Measurements from ENCODE around the gene FOXM1. TPM values are rescaled to one million over a fixed set of nuclear protein-coding genes. Genes with fewer than 3 reads are reported as not detected.
"Not testable (repeated sequence)": the region's sequence is repeated elsewhere in the genome, so short reads cannot be mapped to it uniquely, and the experiment has no call there.

The FOXM1 gene
- total and polyA plus RNA-seq, 2 of the 13 experiments (the other 11 are each of a cell fraction or from before 2014, with no cell fraction given) = 17.1 to 25.9 TPM

DNA sequence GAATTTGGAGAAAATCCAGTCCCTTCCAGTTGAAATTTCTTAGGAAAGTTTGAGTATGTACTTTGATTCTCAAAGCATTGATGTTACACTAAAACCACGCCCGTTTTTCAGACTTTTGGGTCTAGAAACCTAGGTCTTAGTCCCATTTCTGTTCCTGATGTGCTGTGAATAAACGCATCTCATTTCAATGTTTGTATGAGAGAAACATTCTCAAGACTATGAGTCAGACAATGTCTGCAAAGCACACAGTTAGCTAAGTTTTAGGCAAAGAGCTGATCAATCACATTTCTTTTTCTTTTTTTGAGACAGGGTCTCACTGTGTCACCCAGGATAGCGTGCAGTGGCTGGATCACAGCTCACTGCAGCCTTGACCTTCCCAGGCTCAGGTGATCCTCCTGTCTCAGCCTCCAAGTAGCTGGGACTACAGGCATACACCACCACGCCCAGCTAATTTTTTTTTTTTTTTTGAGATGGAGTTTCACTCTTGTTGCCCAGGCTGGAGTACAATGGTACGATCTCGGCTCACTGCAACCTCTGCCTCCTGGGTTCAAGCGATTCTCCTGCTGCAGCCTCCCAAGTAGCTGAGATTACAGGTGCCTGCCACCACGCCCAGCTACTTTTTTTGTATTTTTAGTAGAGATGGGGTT is 7.9 kb downstream of the FOXM1 start:
- intact Hi-C loops (cut with micrococcal nuclease; ENCODE audit: unreplicated experiment); H3K27me3 ChIP-seq (ENCODE audit: control insufficient read depth in 1 of 2, insufficient read depth in 2 of 2, low read length in 2 of 2); H3K4me1 ChIP-seq (ENCODE audit: insufficient read depth, low read length); H3K27ac ChIP-seq (ENCODE audit: extremely low read length, insufficient read depth, low read length); H3K4me2 ChIP-seq (ENCODE audit: low read depth, low read length); H3K9ac ChIP-seq (ENCODE audit: insufficient read depth, low read depth, low read length); FAIRE-seq; BruUV-seq (replicated peaks); CTCF ChIA-PET (ENCODE audit: low intra/inter-chr PET ratio, low total read pairs); H2AFZ ChIP-seq (ENCODE audit: low read length); H3K9me3 ChIP-seq (ENCODE audit: low read length); H3K4me3 ChIP-seq (replicated peaks in 1 of 3; ENCODE audit: insufficient read depth in 1 of 3, low read depth in 2 of 3, low read length in 3 of 3); H3K79me2 ChIP-seq (ENCODE audit: insufficient read depth, low read length); POLR2A ChIA-PET; in situ Hi-C loops (cut with HindIII; ENCODE audit: extremely low pct_ligation_motif_present, low pct_unique_long_range_greater_than_20kb); DNase-seq (ENCODE audit: low spot score); ATAC-seq; H4K20me1 ChIP-seq (ENCODE audit: insufficient read depth, low read length): not testable (repeated sequence)
- WGBS (ENCODE audit: low lambda C conversion rate) = 96% methylated on average over 9 of the region's 9 CpGs
- H3K36me3 ChIP-seq (replicated peaks in 1 of 2; ENCODE audit: control insufficient read depth in 1 of 2, insufficient read depth in 2 of 2, low read length in 2 of 2) = peaks cover 33 to 72% of the 10 kb centered on the region in 2 experiments; a peak in 4 of 5 replicates

DNA sequence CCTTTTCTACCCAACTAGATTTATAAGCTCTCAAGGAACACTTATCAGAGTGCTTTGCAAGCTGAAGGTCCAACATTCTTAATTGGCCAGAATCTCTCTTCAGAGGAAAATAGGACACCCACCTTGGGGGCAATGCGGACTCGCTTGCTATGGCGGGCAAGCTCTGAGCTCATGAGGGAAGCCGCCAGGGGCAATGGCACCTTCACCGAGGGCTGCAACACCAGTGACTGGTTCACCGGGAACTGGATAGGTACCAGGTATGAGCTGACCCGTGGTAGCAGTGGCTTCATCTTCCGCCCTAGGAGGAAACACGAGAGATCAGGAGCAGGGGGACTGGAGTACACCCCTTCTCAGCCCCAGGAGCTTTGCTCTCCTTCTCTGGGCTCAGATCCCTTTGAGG is 12.8 kb downstream of the FOXM1 start:
- CTCF ChIA-PET (ENCODE audit: low intra/inter-chr PET ratio, low total read pairs) = no interaction called here
- no TSS peak for BruUV-seq (replicated peaks)
- FAIRE-seq (no peak), DNase-seq (ENCODE audit: low spot score) (no peak), ATAC-seq (no peak)
- no peak overlapping the region for H3K4me2 ChIP-seq (ENCODE audit: low read depth, low read length)
- H3K9me3 ChIP-seq (ENCODE audit: low read length) = no peaks in the 10 kb centered on the region
- no peaks in the 10 kb centered on the region for H4K20me1 ChIP-seq (ENCODE audit: insufficient read depth, low read length)
- WGBS (ENCODE audit: low lambda C conversion rate) = 95% methylated on average over 7 of the region's 9 CpGs
- H3K27me3 ChIP-seq (ENCODE audit: control insufficient read depth in 1 of 2, insufficient read depth in 2 of 2, low read length in 2 of 2) = no peaks in the 10 kb centered on the region
- H3K4me3 ChIP-seq (replicated peaks in 1 of 3; ENCODE audit: insufficient read depth in 1 of 3, low read depth in 2 of 3, low read length in 3 of 3) = no peak overlapping the region
- H3K79me2 ChIP-seq (ENCODE audit: insufficient read depth, low read length) = no peaks in the 10 kb centered on the region
- POLR2A ChIA-PET = interaction anchor here (0.9 kb wide), 1 partner anchor 13 kb away, joined by 3 read pairs; the partner anchor contains the start of genes FOXM1 and RHNO1
- no peak overlapping the region for H3K9ac ChIP-seq (ENCODE audit: insufficient read depth, low read depth, low read length)
- H3K36me3 ChIP-seq (replicated peaks in 1 of 2; ENCODE audit: control insufficient read depth in 1 of 2, insufficient read depth in 2 of 2, low read length in 2 of 2) = peaks cover 30 to 77% of the 10 kb centered on the region in 2 experiments
- in situ Hi-C loops (cut with HindIII; ENCODE audit: extremely low pct_ligation_motif_present, low pct_unique_long_range_greater_than_20kb) = no loop called here
- intact Hi-C loops (cut with micrococcal nuclease; ENCODE audit: unreplicated experiment) = no loop called here
- no peak overlapping the region for H3K27ac ChIP-seq (ENCODE audit: extremely low read length, insufficient read depth, low read length)
- no peaks in the 10 kb centered on the region for H3K4me1 ChIP-seq (ENCODE audit: insufficient read depth, low read length)
- H2AFZ ChIP-seq (ENCODE audit: low read length) = no peak overlapping the region
- TF ChIP-seq ZNF296 (CRISPR knock-in tag; conservative IDR thresholded peaks at IDR 0.05) (no peak), ZMYM4 (CRISPR knock-in tag; IDR thresholded peaks at IDR 0.05) (no peak), PHF8 (CRISPR knock-in tag; IDR thresholded peaks at IDR 0.05) (no peak), MAZ (IDR thresholded peaks at IDR 0.05; ENCODE audit: borderline replicate concordance, low read depth, low read length) (no peak), MAZ (CRISPR knock-in tag; IDR thresholded peaks at IDR 0.05; ENCODE audit: low read depth) (no peak), SMAD9 (CRISPR knock-in tag; IDR thresholded peaks at IDR 0.05) (no peak), ZEB1 (IDR thresholded peaks at IDR 0.05; ENCODE audit: insufficient replicate concordance, low read depth) (no peak), ZNF367 (CRISPR knock-in tag; IDR thresholded peaks at IDR 0.05; ENCODE audit: borderline replicate concordance) (no peak), ZNF558 (CRISPR knock-in tag; IDR thresholded peaks at IDR 0.05; ENCODE audit: borderline replicate concordance) (no peak), SP2 (CRISPR knock-in tag; IDR thresholded peaks at IDR 0.05) (no peak)
- TF ChIP-seq, protein P1, sequence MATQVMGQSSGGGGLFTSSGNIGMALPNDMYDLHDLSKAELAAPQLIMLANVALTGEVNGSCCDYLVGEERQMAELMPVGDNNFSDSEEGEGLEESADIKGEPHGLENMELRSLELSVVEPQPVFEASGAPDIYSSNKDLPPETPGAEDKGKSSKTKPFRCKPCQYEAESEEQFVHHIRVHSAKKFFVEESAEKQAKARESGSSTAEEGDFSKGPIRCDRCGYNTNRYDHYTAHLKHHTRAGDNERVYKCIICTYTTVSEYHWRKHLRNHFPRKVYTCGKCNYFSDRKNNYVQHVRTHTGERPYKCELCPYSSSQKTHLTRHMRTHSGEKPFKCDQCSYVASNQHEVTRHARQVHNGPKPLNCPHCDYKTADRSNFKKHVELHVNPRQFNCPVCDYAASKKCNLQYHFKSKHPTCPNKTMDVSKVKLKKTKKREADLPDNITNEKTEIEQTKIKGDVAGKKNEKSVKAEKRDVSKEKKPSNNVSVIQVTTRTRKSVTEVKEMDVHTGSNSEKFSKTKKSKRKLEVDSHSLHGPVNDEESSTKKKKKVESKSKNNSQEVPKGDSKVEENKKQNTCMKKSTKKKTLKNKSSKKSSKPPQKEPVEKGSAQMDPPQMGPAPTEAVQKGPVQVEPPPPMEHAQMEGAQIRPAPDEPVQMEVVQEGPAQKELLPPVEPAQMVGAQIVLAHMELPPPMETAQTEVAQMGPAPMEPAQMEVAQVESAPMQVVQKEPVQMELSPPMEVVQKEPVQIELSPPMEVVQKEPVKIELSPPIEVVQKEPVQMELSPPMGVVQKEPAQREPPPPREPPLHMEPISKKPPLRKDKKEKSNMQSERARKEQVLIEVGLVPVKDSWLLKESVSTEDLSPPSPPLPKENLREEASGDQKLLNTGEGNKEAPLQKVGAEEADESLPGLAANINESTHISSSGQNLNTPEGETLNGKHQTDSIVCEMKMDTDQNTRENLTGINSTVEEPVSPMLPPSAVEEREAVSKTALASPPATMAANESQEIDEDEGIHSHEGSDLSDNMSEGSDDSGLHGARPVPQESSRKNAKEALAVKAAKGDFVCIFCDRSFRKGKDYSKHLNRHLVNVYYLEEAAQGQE (IDR thresholded peaks at IDR 0.05; ENCODE audit: borderline replicate concordance in 1 of 2, low read depth in 1 of 2, low read length in 2 of 2) = no peak
- TF ChIP-seq, protein P2, sequence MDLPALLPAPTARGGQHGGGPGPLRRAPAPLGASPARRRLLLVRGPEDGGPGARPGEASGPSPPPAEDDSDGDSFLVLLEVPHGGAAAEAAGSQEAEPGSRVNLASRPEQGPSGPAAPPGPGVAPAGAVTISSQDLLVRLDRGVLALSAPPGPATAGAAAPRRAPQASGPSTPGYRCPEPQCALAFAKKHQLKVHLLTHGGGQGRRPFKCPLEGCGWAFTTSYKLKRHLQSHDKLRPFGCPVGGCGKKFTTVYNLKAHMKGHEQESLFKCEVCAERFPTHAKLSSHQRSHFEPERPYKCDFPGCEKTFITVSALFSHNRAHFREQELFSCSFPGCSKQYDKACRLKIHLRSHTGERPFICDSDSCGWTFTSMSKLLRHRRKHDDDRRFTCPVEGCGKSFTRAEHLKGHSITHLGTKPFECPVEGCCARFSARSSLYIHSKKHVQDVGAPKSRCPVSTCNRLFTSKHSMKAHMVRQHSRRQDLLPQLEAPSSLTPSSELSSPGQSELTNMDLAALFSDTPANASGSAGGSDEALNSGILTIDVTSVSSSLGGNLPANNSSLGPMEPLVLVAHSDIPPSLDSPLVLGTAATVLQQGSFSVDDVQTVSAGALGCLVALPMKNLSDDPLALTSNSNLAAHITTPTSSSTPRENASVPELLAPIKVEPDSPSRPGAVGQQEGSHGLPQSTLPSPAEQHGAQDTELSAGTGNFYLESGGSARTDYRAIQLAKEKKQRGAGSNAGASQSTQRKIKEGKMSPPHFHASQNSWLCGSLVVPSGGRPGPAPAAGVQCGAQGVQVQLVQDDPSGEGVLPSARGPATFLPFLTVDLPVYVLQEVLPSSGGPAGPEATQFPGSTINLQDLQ (CRISPR knock-in tag; IDR thresholded peaks at IDR 0.05) = no peak
